DOHH2 (cell line): ENCODE data around the gene C19orf25.
"Not testable (repeated sequence)": the region's sequence is repeated elsewhere in the genome, so short reads cannot be mapped to it uniquely, and the experiment has no call there.

ENCODE experiments used
- EZH2phosphoT487 ChIP-seq: fragments of 200-600 bp; sonication (generic); IDR thresholded peaks from 2 replicates; pipeline ENCODE4 v1.6.1; 2017; ENCODE audit warnings: borderline replicate concordance, mild to moderate bottlenecking, antibody characterized with exemption, low read length, moderate library complexity, mixed read lengths
- TF ChIP-seq, protein P1 (sequence below): fragments of 200-600 bp; sonication (generic); IDR thresholded peaks from one replicate; pipeline ENCODE4 v1.5.1; 2014; ENCODE audit warnings: antibody characterized with exemption, mild to moderate bottlenecking, low read depth, low read length; ENCODE audit not compliant: poor library complexity, severe bottlenecking

- TF ChIP-seq, protein P1, sequence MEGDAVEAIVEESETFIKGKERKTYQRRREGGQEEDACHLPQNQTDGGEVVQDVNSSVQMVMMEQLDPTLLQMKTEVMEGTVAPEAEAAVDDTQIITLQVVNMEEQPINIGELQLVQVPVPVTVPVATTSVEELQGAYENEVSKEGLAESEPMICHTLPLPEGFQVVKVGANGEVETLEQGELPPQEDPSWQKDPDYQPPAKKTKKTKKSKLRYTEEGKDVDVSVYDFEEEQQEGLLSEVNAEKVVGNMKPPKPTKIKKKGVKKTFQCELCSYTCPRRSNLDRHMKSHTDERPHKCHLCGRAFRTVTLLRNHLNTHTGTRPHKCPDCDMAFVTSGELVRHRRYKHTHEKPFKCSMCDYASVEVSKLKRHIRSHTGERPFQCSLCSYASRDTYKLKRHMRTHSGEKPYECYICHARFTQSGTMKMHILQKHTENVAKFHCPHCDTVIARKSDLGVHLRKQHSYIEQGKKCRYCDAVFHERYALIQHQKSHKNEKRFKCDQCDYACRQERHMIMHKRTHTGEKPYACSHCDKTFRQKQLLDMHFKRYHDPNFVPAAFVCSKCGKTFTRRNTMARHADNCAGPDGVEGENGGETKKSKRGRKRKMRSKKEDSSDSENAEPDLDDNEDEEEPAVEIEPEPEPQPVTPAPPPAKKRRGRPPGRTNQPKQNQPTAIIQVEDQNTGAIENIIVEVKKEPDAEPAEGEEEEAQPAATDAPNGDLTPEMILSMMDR = not testable (repeated sequence)
- not testable (repeated sequence) for TF ChIP-seq EZH2phosphoT487
Measured at GRCh38 chr19:1499231-1499630, 20.2 kb upstream of the C19orf25 start.
